ENCODE data around the gene GATAD1. TPM values are rescaled to one million over a fixed set of nuclear protein-coding genes. Genes with fewer than 3 reads are reported as not detected.

Gene GATAD1
- polyA plus RNA-seq, 1 experiment: 31.7 TPM

DNA sequence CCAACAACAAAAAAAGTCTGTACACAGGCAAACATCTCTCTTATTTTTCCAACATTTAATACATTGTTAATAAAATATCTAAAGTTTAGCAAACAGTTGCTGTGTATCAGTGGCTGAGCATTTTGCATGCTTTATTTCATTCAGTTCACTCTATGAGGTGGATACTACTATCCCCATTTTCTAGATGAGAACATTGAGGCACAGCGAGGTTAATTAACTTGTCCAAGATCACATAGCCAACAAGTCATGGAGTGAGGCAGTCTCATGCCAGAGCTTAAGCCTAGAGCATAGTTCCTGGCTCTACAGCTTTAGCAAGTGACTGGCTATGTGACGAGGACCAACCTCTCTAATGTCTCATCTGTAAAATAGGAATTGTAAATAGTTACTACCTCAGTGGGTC is 4.4 kb downstream of the GATAD1 start:
- Histone ChIP-seq H3K4me3 (ENCODE audit: low read depth, low read length) (no peak overlapping the region), H3K27ac (ENCODE audit: low read depth, low read length) (no peak overlapping the region), H3K9me3 (ENCODE audit: control insufficient read depth, insufficient read depth, low read length) (no peaks in the 10 kb centered on the region; the same call in 1 of the 2 replicates), H3K27me3 (ENCODE audit: control insufficient read depth, insufficient read depth, low read length) (no peaks in the 10 kb centered on the region)
- DNase-seq (ENCODE audit: low read depth, low spot score): no peak
- ChIA-PET CTCF (interaction anchor here (3.8 kb wide), 1 partner anchor 10 kb away, joined by 20 read pairs; no protein-coding TSS in a partner anchor), POLR2A (no interaction called here)
- TF ChIP-seq, protein P1, sequence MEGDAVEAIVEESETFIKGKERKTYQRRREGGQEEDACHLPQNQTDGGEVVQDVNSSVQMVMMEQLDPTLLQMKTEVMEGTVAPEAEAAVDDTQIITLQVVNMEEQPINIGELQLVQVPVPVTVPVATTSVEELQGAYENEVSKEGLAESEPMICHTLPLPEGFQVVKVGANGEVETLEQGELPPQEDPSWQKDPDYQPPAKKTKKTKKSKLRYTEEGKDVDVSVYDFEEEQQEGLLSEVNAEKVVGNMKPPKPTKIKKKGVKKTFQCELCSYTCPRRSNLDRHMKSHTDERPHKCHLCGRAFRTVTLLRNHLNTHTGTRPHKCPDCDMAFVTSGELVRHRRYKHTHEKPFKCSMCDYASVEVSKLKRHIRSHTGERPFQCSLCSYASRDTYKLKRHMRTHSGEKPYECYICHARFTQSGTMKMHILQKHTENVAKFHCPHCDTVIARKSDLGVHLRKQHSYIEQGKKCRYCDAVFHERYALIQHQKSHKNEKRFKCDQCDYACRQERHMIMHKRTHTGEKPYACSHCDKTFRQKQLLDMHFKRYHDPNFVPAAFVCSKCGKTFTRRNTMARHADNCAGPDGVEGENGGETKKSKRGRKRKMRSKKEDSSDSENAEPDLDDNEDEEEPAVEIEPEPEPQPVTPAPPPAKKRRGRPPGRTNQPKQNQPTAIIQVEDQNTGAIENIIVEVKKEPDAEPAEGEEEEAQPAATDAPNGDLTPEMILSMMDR (IDR thresholded peaks at IDR 0.05; ENCODE audit: low read depth, low read length): no peak

DNA sequence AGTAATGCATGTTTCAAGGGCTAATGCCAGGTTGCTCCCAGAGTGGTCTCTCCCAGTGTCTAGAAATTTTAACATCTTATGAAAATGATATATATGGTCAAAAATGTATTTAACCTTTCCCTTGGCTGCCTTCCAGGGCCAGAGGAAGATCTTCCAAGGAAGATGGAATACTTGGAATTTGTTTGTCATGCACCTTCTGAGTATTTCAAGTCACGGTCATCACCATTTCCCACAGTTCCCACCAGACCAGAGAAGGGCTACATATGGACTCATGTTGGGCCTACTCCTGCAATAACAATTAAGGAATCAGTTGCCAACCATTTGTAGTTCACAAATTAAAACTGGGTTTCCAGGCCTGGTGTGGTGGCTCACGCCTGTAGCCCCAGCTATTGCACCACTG is 9.0 kb downstream of the GATAD1 start:
- ChIA-PET POLR2A (no interaction called here), CTCF (interaction anchor here (1.1 kb wide), 1 partner anchor 9 kb away, joined by 3 read pairs; the partner anchor contains the start of gene GATAD1)
- Histone ChIP-seq H3K4me3 (ENCODE audit: low read depth, low read length) (no peak overlapping the region), H3K27me3 (ENCODE audit: control insufficient read depth, insufficient read depth, low read length) (no peaks in the 10 kb centered on the region), H3K9me3 (ENCODE audit: control insufficient read depth, insufficient read depth, low read length) (no peaks in the 10 kb centered on the region), H3K27ac (ENCODE audit: low read depth, low read length) (no peak overlapping the region)
- TF ChIP-seq, protein P1 (IDR thresholded peaks at IDR 0.05; ENCODE audit: low read depth, low read length): no peak
- DNase-seq (ENCODE audit: low read depth, low spot score): no peak

DNA sequence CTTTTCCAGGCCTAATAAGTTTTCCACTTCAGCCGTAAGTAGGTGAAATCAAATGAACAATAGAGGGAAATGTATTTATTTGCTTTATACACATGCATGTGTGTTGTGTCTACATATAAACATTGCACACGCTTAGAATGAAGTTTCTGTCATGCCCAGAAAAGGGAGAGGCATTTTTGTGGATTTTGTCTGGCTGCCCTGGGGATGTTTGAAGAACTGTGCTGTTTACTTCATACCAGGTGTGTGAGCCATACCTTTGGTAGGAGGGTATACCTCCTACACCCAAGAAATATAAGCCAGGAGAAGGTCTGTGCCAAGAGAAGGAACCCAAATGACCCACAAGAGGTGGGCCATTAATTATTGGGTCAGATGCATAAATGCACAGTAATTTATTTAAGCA is 12.8 kb downstream of the GATAD1 start:
- Histone ChIP-seq H3K9me3 (ENCODE audit: control insufficient read depth, insufficient read depth, low read length) (no peaks in the 10 kb centered on the region), H3K27me3 (ENCODE audit: control insufficient read depth, insufficient read depth, low read length) (no peaks in the 10 kb centered on the region), H3K4me3 (ENCODE audit: low read depth, low read length) (no peak overlapping the region), H3K27ac (ENCODE audit: low read depth, low read length) (no peak overlapping the region)
- TF ChIP-seq, protein P1 (IDR thresholded peaks at IDR 0.05; ENCODE audit: low read depth, low read length): no peak
- POLR2A ChIA-PET: no interaction called here
- no peak for DNase-seq (ENCODE audit: low read depth, low spot score)
- CTCF ChIA-PET: interaction anchor here (0.6 to 3.0 kb wide), 10 partner anchors 9 to 626 kb away, joined by 3 to 38 read pairs (median 10); partner anchors contain the start of genes GATAD1, LRRD1, PEX1 and RBM48

- no peak overlapping the region for H3K27ac ChIP-seq (ENCODE audit: low read depth, low read length)
- H3K4me3 ChIP-seq (ENCODE audit: low read depth, low read length): no peak overlapping the region
- TF ChIP-seq, protein P1 (IDR thresholded peaks at IDR 0.05; ENCODE audit: low read depth, low read length): no peak
- POLR2A ChIA-PET: no interaction called here
- CTCF ChIA-PET: interaction anchor here (0.6 to 3.0 kb wide), 25 partner anchors 9 to 630 kb away, joined by 3 to 38 read pairs (median 5); partner anchors contain the start of genes ERVW-1, GATAD1, LRRD1 and PEX1
- H3K9me3 ChIP-seq (ENCODE audit: control insufficient read depth, insufficient read depth, low read length): no peaks in the 10 kb centered on the region
- DNase-seq (ENCODE audit: low read depth, low spot score): no peak
- no peaks in the 10 kb centered on the region for H3K27me3 ChIP-seq (ENCODE audit: control insufficient read depth, insufficient read depth, low read length)
These were observed 13.2 kb downstream of the GATAD1 start for GRCh38 chr7:92460510-92460909.
